HG03469 (cell line): ENCODE results near the gene GPR108.

ENCODE experiments used
- ATAC-seq: cut with Tn5 transposase; IDR thresholded peaks from one replicate; pipeline ENCODE4 v1.9.1; 2021; ENCODE audit warnings: mild to moderate bottlenecking, moderate library complexity, moderate number of reproducible peaks; ENCODE audit not compliant: unreplicated experiment

Gene GPR108

DNA sequence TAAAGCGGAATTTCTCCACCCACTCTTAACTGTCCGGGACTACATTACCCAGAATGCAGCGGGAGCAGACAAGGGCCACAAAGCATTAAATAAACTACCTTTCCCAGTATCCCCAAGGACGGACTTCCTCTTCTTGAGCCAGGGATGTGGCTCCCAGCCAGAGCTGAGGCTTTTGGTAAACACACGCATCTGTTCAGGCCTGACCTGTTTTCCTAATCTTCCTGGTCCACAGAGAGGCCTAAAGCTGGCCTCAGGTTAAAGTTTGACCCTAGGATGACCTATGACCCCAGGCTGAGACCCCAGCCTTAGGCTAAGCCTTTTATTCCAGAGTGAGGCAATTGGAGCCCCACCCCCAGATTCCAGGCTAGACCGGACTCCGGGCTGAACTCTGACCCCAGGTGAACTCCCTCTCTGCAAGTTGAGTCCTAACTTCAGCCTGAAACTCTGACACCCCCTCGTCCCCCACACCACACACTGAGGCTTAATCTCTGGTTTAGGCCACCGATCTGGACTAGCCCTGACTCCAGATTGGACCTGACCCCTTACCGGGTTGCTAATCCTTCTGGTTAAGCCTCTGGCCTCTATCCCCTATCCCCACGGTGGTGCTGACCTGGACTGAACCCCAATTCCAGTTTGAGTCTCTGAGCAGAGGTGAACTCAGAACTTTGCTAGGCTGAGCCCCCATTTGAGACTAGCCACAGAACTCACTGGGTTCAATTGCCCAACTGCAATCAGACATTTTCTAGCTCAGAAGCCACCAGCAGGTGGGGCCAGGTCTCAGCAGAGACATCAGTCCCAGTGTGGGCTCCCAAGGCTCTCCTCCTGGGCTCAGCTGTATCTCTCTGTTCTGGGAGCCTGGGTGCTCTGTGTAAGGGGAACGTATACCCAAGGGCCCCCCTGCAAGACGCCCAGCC, 750 bp upstream of the GPR108 start:
- no peak for ATAC-seq

DNA sequence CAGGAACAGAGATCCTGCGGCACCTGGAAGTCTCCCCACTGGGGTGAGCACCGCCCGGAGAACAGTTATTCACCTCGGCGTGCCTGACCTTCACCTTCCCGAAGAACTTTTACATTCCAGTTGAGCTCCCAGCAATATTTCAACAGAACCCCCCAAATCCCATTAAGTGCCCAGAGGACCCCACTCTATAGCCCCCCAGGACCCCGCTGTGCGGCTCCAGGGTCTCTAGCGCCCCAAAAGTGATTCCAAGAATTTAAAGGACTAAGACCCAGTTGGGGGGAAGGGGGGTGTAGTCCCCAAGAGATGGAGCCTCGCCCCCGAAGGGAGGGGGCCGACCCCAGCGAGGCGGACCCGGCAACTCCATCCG, 480 bp downstream of the GPR108 start:
- no peak for ATAC-seq

GRCh38 chr19:6736169-6736916, 1.0 kb downstream of the GPR108 start:
- ATAC-seq: no peak

DNA sequence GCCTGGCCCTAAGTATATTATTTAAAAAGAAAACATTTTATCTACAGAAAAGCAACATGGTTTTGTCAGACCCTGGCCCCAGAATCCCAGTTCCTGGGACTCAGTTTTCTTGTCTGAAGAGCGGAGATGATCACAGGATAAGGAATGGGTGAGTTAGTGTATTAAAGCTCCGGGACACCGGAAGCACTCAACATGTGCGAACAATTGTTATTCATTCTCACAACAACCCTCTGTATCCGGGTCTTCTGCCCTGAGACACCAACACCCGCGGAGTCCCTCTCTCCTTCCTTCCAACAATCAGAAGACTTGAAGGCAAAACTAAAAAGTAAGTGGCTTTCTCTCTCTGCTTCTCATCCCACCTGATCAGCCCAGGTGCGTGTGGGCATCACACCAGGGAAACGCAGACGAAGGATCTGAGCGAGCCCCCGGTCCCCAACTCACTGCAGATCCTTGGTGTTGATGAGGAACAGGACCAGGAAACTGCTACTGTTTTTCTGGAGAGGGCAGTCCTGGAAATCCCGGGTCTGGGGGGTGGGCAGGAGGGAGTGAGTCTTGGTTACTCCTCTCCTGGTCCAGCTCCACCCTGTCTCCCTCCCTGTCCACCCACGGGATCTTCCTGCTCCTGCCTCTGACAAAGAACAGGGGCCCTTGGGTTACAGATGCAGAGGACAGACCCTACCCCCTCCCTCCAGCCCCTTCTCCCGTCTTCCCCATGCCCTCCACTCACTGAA, 2.0 kb downstream of the GPR108 start:
- ATAC-seq: no peak

GRCh38 chr19:6734096-6734696, 3.2 kb downstream of the GPR108 start:
- ATAC-seq: no peak

GRCh38 chr19:6733338-6734095, 3.9 kb downstream of the GPR108 start:
- ATAC-seq: no peak

GRCh38 chr19:6732803-6733337, 4.5 kb downstream of the GPR108 start:
- ATAC-seq: no peak

- ATAC-seq: no peak
Measured at GRCh38 chr19:6731822-6732221, 5.6 kb downstream of the GPR108 start.

GRCh38 chr19:6730941-6731670, 6.3 kb downstream of the GPR108 start:
- ATAC-seq: no peak

DNA sequence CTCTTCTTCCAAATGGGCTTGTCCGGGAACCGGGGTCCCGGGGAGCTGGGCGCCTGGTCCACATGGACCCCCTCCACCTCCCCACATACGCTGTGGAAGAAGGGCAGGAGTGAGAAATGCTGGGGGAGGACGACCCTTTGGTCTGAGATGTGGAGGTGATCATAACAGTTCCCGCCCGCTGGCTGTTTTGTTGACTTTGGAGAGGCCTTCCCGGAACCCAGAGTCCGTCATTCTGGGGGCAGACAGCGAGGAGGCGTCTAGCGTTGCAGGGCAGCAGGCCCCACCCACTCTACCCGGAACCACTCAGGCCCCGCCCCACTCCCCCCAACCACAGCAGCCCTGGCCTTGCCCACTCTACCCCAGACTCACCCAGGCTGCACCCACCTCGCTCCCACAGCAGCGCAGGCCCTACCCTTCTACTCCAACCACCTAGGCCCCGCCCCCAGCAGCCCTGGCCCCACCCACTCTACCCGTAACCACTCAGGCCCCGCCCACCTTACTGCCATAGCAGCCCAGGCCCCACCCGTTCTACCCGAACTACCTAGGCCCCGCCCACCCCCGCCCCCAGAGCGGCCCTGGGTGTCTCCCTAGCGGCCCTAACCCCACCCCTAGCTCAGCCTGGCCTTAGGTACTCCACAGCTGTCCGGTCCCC, 7.1 kb downstream of the GPR108 start:
- ATAC-seq: no peak

GRCh38 chr19:6729573-6730152, 7.7 kb downstream of the GPR108 start:
- ATAC-seq: no peak

DNA sequence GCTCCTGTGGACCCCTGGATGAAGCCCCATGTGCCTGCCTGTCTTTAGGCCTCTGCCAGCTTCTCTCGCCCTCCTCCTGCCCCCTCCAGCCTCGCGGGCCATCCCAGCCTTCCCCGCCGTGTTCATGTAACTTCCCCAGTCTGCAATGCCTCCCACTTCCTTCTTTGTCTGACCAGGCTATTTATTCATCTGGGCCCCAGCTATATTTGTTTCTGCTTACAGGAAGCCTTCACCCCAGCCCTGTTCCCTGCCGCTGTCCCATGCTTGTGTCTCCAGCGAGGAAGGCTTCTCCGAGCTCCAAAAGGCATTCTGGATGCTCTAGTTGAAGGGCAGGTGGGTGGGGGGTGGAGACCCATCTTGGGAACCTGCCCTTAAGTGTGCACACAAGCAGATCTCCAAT, 9.0 kb downstream of the GPR108 start:
- ATAC-seq: no peak

DNA sequence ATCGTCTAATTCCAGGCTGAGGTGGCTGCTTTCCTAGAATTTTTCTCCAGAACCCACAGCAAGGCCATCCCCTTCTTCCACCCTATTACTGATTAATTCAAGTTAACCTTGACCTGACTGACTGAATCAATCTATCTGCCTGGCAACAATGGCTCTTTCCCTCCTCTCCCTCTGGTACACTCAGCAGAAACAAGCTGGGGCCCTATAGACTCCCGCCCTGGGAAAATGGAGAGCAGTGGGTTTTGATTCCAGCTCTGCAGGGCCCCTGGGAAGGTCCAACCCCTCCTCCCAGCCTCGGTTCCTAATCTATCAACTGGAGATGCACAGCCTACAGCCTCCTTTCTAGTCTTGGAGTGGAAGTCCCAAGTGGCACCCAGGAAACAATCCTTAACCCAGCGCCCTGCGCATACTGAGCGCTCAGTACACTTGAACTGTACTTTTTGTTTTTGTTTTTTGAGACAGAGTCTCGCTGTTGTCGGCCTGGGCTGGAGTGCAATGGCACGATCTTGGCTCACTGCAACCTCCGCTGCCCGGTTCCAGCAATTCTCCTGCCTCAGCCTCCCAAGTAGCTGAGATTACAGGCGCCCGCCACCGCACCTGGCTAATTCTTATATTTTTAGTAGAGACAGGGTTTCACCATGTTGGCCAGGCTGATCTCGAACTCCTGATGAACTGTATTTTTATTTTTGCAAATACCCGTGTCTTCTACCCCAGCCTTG, 11.7 kb downstream of the GPR108 start:
- no peak for ATAC-seq

DNA sequence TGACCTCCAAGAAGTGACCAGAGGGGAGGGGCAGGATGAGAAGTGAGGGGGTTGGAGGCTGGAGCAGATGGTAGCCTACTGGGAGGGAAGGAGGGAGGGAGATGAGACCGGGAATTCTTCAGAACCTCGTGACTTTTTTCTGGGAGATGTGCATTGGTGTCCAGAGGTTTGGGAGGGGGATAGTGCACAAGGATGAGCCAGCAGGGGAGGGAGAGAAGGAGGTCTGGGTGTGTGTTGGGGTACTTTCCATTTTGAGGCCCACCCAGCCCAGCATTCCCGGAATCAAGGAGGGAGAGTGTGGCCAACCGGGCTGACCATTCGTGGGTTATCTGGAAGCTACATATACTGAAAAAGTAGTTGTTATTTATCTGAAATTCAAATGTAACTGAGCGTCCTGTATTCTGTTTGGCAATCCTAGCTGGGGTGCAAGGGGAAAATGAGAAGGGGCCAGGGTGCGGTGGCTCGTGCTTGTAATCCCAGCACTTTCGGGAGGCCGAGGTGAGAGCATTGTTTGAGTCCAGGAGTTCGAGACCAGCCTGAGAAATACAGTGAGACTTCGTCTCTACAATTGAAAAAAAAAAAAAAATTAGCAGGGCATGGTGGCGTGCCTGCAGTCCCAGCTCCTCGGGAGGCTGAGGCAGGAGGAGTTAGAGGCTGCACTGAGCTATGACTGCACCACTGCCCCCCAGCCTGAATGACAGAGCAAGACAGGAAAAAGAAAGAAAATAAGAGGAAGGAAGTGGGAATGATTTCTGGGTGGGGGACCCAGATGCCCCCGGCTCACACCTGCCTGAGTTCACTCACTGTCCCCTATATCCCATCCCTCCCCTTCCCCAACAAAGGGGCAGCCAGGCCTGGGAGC, 12.5 kb downstream of the GPR108 start:
- no peak for ATAC-seq

- ATAC-seq: no peak
Measured at GRCh38 chr19:6723738-6724137, 13.6 kb downstream of the GPR108 start.

- no peak for ATAC-seq
Measured at GRCh38 chr19:6723108-6723618, 14.2 kb downstream of the GPR108 start.

DNA sequence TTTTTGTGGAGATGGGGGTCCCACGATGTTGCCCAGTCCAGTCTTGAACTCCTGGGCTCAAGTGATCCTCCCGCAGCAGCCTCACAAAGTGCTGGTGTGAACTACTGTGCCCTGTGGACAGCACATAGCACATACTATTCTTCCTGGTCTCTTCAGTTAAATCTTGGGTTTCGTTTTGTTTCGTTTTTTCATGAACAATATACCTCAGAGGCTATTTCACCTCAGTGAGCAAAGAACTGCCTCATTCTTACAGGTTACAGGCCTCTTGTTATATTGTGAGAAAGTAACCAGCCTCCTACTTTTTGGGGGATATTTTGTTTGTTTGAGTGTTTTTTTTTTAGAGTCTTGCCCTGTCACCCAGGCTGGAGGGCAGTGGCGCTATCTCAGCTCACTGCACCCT, 15.6 kb downstream of the GPR108 start:
- no peak for ATAC-seq
